ENCODE results near the gene RMND1.
A peak's percentile ranks its signal among the peaks of the same experiment; 100 is the strongest.

RMND1 gene

GRCh38 chr6:151413372-151414145 lies 38.4 kb downstream of the RMND1 start:
- DNase-seq (ENCODE audit: low spot score) = no peak

DNA sequence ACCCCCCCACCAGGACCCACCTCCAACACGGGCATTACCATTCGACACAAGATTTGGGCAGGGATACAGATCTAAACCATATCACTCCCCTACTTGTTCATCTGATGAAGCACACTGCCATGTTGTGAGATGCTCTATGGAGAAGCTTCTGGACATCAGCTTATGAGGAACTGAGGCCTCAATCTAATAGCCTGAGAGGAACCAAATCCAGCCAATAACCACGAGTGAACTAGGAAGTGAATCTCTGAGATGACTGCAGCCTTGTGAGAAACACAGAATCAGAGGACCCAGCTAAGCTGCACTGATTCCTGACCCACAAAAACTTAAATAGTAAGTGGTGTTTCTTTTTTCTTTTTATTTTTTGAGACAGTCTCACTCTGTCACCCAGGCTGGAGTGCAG lies 39.0 kb downstream of the RMND1 start:
- DNase-seq (ENCODE audit: low spot score) = no peak

DNA sequence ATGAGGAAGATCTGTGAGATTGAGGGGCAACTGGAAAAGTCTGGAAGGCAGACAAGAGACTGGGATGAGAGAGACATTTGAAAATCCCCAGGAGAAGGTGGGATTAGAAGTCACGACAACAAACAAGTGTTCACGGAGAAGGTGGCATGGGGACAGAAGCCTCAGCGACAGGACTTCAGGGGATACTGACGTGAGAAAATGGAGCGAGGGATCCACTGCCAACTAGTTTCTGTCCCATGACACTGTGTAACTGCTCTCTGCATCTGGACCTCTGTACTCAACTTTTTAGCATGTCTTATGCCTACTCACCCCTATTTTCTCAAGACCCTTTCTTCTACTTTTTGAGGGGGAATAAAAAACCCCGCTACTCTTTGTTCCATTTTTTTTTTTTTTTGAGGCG lies 42.2 kb downstream of the RMND1 start:
- DNase-seq (ENCODE audit: low spot score) = no peak

GRCh38 chr6:151409260-151409659 lies 42.7 kb downstream of the RMND1 start:
- DNase-seq (ENCODE audit: low spot score) = no peak

GRCh38 chr6:151408858-151409257 lies 43.1 kb downstream of the RMND1 start:
- DNase-seq (ENCODE audit: low spot score) = no peak

DNA sequence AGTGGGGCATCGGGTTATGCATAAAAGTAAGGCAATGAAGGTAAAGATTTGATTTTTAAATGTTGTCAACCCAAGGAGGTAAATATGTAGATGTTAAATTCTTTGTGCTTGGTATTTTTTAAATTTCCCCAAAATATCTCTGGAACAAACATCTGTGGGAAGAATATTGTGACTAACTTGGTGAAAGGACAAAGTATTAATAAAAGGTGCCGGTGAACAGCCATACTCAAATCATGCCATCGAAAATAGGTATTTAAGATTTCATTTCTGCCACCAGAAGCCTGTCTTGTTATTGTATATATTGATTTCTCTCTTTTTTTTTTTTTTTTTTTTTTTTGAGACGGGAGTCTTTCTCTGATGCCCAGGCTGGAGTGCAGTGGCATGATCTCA lies 48.0 kb downstream of the RMND1 start:
- DNase-seq (ENCODE audit: low spot score) = no peak

- DNase-seq (ENCODE audit: low spot score) = no peak
Observed at GRCh38 chr6:151402228-151402627, 49.7 kb downstream of the RMND1 start.

GRCh38 chr6:151400473-151400872 lies 51.5 kb downstream of the RMND1 start:
- DNase-seq (ENCODE audit: low spot score) = no peak

DNA sequence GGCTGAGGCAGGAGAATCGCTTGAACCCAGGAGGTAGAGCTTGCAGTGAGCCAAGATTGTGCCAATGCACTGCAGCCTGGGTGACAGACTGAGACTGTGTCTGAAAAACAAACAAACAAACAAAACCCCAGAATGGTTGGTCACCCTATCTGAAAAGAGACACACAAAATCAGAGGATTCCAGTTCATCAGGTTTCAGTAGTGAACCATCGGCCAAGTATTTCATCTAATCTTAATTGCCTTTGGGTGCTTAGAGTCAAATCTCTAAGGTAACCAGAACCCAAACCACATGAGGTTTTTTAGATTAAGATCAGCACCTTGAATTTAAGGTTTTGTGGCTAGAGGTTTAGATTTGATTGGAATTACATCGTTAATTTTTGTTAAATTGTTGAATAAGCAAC lies 52.2 kb downstream of the RMND1 start:
- DNase-seq (ENCODE audit: low spot score) = no peak

DNA sequence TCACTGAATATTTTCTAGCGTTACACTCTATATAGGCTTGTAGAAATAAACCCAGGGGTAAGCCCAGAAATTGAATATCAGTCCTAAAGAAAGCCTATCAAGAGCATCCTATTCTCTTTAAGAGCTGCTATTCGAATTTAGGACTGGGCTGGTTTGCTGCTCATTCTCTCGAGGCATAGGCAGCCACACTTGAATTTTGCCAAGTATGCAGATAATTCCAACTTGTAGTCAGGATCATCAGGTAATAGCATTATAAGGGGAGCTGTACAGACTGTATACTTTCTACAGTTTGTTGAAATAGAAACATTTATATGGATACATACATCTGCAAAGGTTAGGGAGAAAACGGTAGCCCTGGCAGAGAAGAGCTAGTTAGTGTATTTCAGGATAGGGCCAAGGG lies 58.5 kb downstream of the RMND1 start:
- DNase-seq (ENCODE audit: low spot score) = no peak

DNA sequence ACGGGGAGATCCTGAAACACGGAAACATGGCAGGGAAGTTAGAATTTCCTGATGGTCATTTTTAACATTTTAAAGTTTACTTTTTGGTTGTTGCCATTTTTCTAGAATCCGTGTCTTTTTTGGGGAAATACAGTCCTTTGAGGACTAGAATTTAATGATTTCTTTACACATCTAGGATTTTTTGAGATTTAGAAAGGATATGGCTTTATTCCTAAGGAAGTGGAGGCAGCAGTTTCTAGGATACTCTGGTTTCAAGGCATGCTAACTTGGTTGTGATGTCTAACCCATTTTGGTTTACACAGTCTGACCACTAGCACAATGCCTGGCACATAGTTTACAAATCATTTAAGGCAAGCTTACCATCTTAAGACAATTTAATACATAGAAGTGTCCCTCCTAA lies 59.5 kb downstream of the RMND1 start:
- DNase-seq (ENCODE audit: low spot score) = no peak

GRCh38 chr6:151391471-151392413 lies 60.2 kb downstream of the RMND1 start, which contains the start of gene ZBTB2:
ZBTB2 (minus strand) TSS chr6:151391559; CDS start chr6:151373637, 17,922 bp downstream.
- DNase-seq (ENCODE audit: low spot score) = peak; percentile 86

DNA sequence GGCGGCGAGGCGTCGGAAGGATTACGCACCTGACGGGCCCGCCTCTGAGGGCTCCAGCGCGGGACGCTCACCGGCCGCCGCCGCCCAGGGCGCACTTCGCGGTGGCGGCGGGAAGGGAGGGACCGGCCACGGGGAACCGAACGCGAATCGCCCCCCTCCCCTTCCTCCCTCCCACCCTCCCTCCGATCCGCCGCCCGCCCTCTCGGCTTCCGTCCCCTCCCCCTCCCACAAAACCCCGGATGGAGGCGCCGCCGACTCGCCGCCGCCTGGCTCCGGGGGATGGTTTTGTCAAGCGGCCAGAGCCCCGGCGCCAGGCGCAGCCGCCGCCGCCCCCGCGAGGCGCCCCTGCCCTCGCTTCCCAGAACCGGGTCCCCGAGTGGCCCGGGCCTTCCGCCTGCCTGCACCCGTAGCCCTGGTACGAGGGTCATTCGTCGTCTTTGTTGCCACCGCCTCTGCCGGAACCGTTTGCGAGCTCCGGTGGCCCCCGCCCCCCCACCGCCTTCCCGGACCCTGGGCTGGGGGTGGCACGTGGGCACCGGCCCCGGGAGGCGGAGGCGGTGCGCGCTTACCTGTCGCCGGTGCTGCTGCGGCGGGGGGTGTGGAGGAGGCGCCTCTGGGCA lies 61.0 kb downstream of the RMND1 start:
- DNase-seq (ENCODE audit: low spot score) = peak; percentile 72

DNA sequence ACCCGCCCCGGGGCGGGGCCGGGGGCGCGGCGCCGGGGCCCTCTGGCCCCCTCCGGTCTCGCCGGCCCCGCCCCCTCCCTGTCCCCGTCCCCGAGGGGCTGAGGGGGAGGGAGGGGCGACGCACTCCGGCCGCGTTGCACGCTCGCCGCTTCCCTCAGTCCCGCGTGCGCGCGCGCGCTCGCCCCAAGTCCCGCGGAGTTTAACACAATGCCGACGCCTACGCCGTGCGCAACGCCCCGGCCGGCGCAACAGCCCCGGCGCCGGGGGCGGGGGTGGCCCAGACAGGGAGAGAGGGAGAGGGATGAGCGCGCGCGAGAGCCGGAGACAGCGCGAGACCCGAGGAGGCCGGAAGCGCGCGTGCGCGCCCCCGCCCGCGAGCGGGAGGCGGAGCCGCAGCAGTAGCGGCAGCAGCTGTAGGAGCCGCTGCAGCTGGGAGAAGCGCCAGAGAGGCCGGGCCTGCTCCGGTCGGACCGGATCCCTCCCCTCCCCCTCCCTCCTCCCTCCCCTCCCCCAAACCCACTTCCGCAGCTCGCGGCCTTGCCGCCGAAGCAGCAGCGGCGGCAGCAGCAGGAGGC lies 61.6 kb downstream of the RMND1 start:
- peak; percentile 94 for DNase-seq (ENCODE audit: low spot score)

- peak; percentile 34 for DNase-seq (ENCODE audit: low spot score)
Observed at GRCh38 chr6:151389618-151390275, 62.2 kb downstream of the RMND1 start.

DNA sequence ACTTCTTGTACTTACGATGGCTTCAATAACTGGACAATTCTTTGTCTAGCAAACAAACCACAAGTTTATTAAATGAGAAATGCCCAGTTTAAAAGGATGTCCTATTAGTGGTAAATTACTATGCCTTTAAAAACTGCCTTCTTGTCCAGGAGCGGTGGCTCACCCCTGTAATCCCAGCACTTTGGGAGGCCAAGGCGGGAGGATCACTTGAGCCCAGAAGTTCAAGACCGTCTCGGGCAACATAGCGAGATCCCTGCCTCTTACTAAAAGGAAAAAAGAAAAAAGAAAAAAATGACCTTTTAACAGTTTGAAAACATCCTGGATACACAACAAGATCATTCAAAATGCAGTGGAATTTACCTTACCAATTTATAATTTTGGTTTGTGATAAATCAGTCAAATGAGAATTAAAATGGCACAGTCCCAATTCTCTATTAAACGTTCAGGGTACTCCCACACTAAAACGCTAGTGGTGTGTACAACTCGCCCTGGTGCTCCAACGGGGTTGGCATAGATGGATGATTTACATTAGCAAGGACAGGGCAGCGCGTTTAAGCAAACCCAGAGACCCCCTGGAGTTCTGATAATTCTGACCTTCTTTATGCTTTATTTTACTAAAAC lies 62.8 kb downstream of the RMND1 start:
- DNase-seq (ENCODE audit: low spot score) = no peak

GRCh38 chr6:151388236-151388635 lies 63.7 kb downstream of the RMND1 start:
- no peak for DNase-seq (ENCODE audit: low spot score)

DNA sequence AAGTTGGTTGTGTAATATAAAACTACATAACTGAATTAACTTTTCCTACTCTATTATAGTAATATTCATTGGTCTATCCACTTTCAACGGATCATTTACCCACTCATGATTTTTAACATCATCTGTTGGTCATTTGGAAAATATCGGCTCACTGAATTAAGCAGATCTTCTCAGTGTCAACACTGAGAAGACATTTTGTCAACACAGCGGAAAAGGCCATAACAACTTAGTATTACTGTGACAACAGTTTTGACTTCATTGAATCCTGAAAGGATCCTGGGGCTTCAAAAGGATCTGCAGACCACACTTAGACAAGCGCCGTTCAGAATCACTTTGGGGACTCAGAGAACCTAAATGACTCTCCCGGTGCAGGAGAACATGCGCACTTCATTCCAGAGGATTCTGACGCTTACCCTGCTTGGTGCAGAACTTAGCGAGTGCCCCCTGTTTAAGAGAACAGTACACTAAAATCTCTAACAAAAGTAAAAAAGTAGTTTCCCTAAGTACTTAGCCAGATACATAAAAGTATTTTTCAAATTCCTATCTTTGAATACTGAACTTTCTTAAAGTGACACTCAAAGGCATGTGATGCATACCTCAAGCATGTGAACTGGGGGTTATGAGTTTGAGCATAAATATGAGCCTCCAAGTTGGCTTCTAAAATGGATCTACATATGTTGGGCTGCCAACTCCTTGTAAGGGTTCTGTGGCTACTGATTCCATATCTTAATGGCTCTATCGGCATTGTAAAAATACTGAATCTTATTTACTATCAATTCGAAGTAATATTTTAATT lies 64.6 kb downstream of the RMND1 start:
- no peak for DNase-seq (ENCODE audit: low spot score)

GRCh38 chr6:151385177-151385576 lies 66.7 kb downstream of the RMND1 start:
- no peak for DNase-seq (ENCODE audit: low spot score)

- DNase-seq (ENCODE audit: low spot score) = no peak
Observed at GRCh38 chr6:151384151-151384550, 67.8 kb downstream of the RMND1 start.
